ENCODE data around the gene FAM124B.

- TF ChIP-seq CTCF (IDR thresholded peaks at IDR 0.05) (no peak), POLR2A (IDR thresholded peaks at IDR 0.05) (no peak)
Measured at GRCh38 chr2:224400174-224400810, 1.6 kb downstream of the FAM124B start.

All from breast epithelium (tissue), 3 donors.